Peyer's patch (tissue), 4 donors: ENCODE results near the gene INPP4A.

ENCODE experiments used
- CTCF ChIP-seq, 6 experiments: fragments of 450-650 bp in 4 of 6; fragments of 200-600 bp in 2 of 6; sonication (generic) in 1 of 6; IDR thresholded peaks; one replicate each; pipeline ENCODE4 v1.5.1; 2017 to 2019; ENCODE audit warnings: antibody characterized with exemption in 6 of 6, mild to moderate bottlenecking in 3 of 6, moderate library complexity in 1 of 6
- POLR2A ChIP-seq, 2 donors: fragments of 450-650 bp; IDR thresholded peaks; one replicate each; pipeline ENCODE4 v1.5.1; 2017; ENCODE audit warnings: antibody characterized with exemption in 2 of 2, mild to moderate bottlenecking in 2 of 2, moderate library complexity in 2 of 2

- TF ChIP-seq CTCF (IDR thresholded peaks at IDR 0.05) (no peak), POLR2A (IDR thresholded peaks at IDR 0.05) (no peak)
Observed at GRCh38 chr2:98465456-98466226, 21.0 kb downstream of the INPP4A start.
